ENCODE results near the gene DDX41. TPM values are rescaled to one million over a fixed set of nuclear protein-coding genes. Genes with fewer than 3 reads are reported as not detected.
A peak's percentile ranks its signal among the peaks of the same experiment; 100 is the strongest.

The DDX41 gene
- polyA plus RNA-seq, 1 donor from 2014 or later = 74.2 TPM

DNA sequence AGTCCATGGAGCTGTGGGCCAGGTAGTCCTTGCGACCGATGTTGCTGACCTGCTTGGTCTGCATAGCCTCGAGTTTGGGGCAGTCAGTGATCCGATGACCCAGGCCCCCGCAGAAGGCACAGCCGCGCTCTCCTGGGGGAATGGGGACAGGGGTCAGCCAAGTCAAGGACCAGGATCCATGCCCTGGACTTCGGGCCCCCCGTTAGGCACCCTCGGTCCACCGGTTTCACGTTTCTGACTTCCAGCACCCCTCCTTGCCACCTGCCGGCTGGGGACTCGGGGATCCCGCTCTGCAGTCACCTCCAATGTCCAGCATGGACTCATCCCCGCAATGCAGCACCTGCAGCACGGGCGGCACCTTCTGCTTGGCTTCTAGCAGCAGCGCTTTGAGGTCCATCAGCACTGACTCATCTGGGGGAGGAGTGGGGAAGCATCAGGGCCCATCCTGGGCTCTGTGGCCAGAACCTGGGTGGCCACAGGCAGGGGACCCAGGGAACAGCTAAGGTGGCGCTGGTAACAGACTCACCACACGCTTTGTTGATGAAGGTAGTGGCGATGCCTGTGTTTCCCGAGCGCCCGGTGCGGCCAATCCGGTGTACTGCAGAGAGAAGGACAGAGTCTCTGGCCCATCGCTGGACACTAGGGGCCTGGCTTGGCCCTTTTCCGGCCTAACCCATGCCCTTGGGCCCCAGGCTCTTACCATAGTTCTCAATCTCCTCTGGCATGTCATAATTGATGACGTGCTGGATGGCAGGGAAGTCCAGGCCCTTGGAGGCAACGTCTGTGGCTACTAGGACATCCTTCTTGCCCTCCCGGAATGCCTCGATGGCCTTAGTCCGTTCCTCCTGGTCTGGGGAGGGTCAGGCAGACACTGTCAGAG lies 4.7 kb downstream of the DDX41 start:
- peaks cover 6% of the 10 kb centered on the region for H3K36me3 Mint-ChIP-seq
- peaks cover 31 to 46% (median 38%) of the 10 kb centered on the region in 3 donors for H3K4me1 Mint-ChIP-seq
- no peaks in the 10 kb centered on the region for H3K9me3 Mint-ChIP-seq
- H3K27ac Mint-ChIP-seq = peak overlapping the region; percentile 92 to 99 (median 98)
- H3K27me3 Mint-ChIP-seq = no peaks in the 10 kb centered on the region
- peak overlapping the region in 2 of 4 donors; percentile 37 to 92 for H3K4me3 Mint-ChIP-seq

DNA sequence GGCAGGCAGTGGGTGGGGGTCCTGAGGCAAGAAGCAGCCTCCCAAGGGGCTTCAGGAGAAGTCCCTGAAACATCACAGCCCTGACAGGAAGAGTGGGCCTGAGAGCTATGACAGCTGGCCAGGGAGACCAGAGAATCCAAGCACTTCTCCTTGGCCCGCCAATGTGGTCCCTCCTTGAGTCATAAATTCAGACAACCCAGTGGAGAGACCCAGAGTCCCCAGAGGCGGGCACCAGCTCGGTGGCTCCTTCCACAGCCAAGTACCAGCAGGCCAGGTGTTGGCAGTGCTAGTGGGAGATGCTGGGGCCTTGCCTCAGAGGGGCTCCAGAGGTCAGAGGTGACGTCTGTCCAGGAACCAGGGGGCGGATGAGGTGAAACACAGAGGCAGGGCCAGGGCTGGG lies 5.6 kb downstream of the DDX41 start:
- Mint-ChIP-seq H3K4me1 (peaks cover 30 to 42% (median 35%) of the 10 kb centered on the region in 3 donors), H3K36me3 (peaks cover 4% of the 10 kb centered on the region), H3K27me3 (no peaks in the 10 kb centered on the region), H3K4me3 (peak overlapping the region in 3 of 4 donors; percentile 92 to 100 (median 94)), H3K27ac (peak overlapping the region; percentile 92 to 99 (median 98)), H3K9me3 (no peaks in the 10 kb centered on the region)

DNA sequence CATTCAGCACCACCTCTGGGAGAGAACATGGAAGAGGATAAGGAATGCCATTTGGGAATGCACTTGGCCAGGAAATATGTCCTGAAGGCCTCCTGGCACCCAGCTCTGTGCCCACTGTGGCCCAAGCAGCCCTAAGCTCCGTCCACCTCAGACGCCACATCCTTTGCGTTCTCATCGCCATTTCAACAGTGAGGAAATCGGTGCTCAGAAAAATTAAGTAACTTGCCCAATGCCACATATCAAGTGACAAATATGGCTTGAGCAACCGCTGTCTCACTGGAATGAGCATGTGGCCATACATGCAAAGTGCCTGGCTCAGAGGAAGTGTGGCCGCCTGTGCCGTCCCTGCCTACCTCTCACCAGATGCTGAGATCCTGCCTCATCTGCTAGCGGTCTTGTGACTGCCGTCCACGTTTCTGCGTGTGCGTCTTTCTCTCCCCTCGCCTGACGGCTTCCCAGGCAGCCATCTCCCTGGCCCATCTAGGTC lies 6.2 kb downstream of the DDX41 start:
- Mint-ChIP-seq H3K27me3 (no peaks in the 10 kb centered on the region), H3K36me3 (peaks cover 4% of the 10 kb centered on the region), H3K4me3 (peak overlapping the region; percentile 92 to 100 (median 96)), H3K27ac (peak overlapping the region; percentile 92 to 99 (median 98)), H3K4me1 (peaks cover 30 to 38% (median 30%) of the 10 kb centered on the region in 3 donors), H3K9me3 (no peaks in the 10 kb centered on the region)

DNA sequence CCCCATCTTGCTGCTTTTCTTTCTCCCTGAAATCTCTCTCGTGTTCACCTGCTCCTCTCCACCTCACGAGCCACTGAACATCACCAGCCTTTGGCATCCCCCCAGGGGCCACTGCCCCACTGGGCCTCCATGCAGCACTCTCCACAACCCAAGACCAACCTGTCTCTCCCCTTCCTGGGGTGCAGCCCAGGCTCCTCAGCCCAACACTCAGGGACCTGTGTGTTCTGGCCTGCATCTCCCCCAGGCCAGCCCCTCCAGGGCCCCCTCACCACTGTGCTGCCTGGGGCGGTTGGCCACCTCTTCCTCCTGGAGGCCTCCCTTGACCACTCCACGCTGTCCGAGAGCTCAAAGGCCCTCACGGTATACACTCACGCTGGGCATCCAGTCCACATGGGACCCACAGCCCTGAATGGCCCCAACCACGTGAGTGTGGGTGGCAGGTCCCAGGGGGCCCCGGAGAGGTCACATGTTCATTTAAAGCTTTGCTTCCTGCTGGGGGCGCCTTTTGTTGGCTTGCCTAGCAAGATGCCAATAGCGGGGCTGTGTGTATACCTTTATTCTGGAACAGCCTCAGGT lies 6.7 kb downstream of the DDX41 start:
- peaks cover 28 to 38% (median 30%) of the 10 kb centered on the region in 3 donors for H3K4me1 Mint-ChIP-seq
- no peaks in the 10 kb centered on the region for H3K27me3 Mint-ChIP-seq
- peaks cover 5% of the 10 kb centered on the region for H3K36me3 Mint-ChIP-seq
- peak overlapping the region; percentile 92 to 99 (median 98) for H3K27ac Mint-ChIP-seq
- peak overlapping the region; percentile 92 to 100 (median 96) for H3K4me3 Mint-ChIP-seq
- H3K9me3 Mint-ChIP-seq = no peaks in the 10 kb centered on the region

DNA sequence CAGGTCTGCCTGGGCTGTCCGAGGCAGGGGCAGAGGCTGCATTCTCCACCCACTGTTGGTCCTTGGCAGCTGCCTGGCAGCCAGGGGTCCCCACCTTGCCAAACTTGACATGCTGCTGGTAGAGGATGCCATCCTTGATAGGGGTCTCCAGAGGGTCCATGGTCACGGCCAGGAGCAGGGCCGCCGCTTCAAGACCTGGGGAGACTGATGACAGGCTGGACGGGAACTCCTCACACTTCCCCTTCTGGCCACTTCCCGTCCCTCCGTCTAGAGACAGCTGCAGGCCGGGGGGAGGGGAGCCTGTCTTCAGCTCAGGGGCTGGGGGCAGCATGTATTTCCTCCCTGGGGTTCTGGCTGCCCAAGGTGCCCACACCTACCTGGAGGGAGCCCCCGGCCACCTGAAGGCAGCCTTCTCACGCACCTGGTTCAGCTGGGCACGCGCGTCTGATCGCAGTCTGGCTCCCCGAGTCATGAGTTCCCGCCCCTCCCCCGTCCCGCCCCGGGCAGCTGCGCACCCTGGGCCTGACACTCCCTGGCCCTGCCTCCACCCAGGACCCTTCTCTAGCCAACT lies 7.3 kb downstream of the DDX41 start, which contains the start of gene DOK3:
DOK3 (minus strand) TSS at position 446 of the 571 bp plus-strand sequence; CDS start at position 160, 286 bp downstream.
- Mint-ChIP-seq H3K27ac (peak within 1 kb of the TSS; percentile 92 to 99 (median 98)), H3K27me3 (no peaks in the 10 kb centered on the region), H3K4me3 (peak within 1 kb of the TSS; percentile 92 to 100 (median 96)), H3K9me3 (no peaks in the 10 kb centered on the region), H3K4me1 (peaks cover 28 to 38% (median 30%) of the 10 kb centered on the region in 3 donors), H3K36me3 (peaks cover 5% of the 10 kb centered on the region)

DNA sequence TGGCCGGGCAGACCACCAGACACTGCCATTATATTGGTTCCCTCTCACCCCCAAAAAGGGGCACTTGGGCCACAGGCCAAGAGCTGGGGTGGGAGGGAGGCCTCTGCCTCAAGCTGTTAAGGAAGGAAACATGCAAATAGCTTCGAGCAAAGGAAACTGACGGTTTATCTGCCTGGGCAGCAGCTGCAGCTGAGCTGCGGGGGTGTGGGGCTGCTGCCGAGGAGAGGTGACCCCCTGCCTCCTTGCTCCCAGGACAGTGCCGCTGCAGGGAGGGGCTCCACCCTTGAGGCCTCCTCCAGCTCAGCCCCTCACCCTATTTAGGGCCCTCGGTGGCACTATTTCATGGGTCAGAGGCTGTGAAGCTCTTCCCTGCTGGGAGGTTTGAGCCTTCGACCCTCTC lies 7.9 kb downstream of the DDX41 start:
- Mint-ChIP-seq H3K4me1 (peaks cover 28 to 38% (median 30%) of the 10 kb centered on the region in 3 donors), H3K27me3 (no peaks in the 10 kb centered on the region), H3K36me3 (peaks cover 5% of the 10 kb centered on the region), H3K9me3 (no peaks in the 10 kb centered on the region), H3K27ac (peak overlapping the region; percentile 92 to 99 (median 98)), H3K4me3 (peak overlapping the region; percentile 92 to 100 (median 96))

DNA sequence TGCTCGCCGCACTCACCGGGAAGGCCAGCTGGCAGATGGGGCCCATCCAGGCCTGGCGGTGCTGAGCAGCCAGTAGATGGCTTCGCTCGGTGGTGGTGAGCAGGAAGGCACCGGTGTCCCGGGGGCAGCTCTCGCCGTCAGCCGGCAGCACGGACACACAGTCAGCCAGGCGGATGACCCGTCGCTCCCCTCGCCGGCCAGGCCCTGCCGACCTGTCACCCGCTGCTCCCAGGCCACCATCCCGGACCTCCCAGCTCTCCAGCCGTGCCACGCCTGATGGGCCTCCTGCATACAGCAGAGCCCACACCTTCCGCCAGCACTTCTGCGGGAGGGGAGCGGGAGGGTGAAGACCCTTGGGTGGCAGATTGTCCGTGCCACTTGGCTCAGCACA lies 8.5 kb downstream of the DDX41 start:
- peak overlapping the region; percentile 74 to 98 (median 94) for H3K27ac Mint-ChIP-seq
- H3K36me3 Mint-ChIP-seq = peaks cover 5% of the 10 kb centered on the region
- peak overlapping the region; percentile 92 to 100 (median 96) for H3K4me3 Mint-ChIP-seq
- H3K9me3 Mint-ChIP-seq = no peaks in the 10 kb centered on the region
- H3K27me3 Mint-ChIP-seq = no peaks in the 10 kb centered on the region
- H3K4me1 Mint-ChIP-seq = peaks cover 29 to 40% (median 30%) of the 10 kb centered on the region in 3 donors

DNA sequence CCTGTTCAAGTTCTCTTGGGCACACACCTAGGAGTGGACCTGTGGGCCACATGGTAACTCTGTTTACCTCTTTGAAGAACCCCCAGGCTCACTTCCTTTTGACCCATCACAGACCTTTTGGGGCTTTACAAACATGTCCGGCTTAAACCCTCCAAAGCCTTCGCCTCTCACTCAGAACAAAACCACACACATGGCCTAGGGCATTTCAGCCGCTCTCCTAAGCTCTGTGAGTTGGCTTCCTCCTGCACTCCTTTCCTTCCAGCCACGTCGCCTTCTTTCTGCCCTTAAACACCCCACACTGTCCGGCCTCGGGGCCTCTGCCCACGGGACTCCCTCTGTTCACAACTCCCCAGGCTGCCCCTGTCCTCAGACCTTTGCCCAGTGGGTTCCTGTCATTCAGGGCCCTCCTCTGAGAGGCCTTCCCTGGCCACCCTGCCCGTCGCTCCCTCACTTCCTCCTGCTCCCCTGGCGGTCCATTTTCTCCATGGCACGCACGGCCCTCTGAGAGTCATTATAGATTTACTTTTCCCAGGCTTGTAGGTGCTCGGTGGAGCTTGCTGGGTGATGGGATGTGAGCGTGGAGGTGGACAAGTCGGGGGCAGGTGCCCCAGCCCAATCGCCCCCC lies 9.1 kb downstream of the DDX41 start:
- no peaks in the 10 kb centered on the region for H3K27me3 Mint-ChIP-seq
- peak overlapping the region; percentile 74 to 98 (median 94) for H3K27ac Mint-ChIP-seq
- H3K4me3 Mint-ChIP-seq = peak overlapping the region; percentile 92 to 100 (median 96)
- H3K4me1 Mint-ChIP-seq = peaks cover 30 to 44% (median 33%) of the 10 kb centered on the region in 3 donors
- no peaks in the 10 kb centered on the region for H3K9me3 Mint-ChIP-seq
- peaks cover 5% of the 10 kb centered on the region for H3K36me3 Mint-ChIP-seq

DNA sequence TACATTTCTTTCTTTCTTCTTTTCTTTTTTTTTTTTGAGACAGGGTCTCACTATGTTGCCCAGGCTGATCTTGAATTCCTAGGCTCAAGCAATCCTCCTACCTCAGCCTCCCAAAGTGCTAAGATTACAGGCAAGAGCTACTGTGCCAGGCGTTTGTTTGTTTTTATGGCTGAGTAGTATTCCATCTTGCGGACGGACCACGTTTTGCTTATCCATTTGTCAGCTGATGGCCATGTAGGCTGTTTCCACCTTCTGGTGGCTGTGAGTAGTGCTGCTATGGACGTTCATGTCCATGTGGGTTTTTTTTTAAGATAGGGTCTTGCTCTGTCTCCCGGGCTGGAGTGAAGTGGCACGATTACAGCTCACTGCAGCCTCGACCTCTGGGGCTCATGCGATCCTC lies 9.6 kb downstream of the DDX41 start:
- Mint-ChIP-seq H3K4me1 (peaks cover 33 to 50% (median 37%) of the 10 kb centered on the region in 3 donors), H3K36me3 (peaks cover 6% of the 10 kb centered on the region), H3K27me3 (no peaks in the 10 kb centered on the region), H3K9me3 (no peaks in the 10 kb centered on the region), H3K4me3 (peak overlapping the region; percentile 92 to 100 (median 96)), H3K27ac (peak overlapping the region in 2 of 3 donors; percentile 74 to 94)

DNA sequence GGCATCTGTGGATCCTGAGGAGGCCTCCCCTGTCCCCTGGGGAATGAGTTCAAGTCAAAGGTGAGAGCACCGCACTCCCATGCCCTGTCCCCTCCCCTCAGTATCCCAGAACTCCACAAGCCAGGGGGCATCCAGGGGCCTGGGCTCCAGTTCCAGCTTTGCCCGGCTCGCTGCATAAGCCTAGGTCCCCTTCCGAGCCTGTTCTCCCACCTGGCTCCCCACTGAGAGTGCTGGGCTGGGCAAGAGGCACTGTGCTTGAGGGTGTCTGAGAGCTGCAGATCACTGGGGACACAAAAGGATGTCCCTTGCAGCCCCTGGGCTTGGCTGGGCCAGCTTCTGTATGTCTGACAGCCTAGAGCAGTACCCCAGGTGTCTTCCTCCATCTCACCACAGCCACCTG lies 11.7 kb downstream of the DDX41 start:
- Mint-ChIP-seq H3K9me3 (no peaks in the 10 kb centered on the region), H3K36me3 (peaks cover 7% of the 10 kb centered on the region), H3K4me3 (no peak overlapping the region), H3K27ac (peak overlapping the region in 1 of 3 donors; percentile 25), H3K4me1 (peaks cover 31 to 51% (median 40%) of the 10 kb centered on the region in 3 donors), H3K27me3 (no peaks in the 10 kb centered on the region)

DNA sequence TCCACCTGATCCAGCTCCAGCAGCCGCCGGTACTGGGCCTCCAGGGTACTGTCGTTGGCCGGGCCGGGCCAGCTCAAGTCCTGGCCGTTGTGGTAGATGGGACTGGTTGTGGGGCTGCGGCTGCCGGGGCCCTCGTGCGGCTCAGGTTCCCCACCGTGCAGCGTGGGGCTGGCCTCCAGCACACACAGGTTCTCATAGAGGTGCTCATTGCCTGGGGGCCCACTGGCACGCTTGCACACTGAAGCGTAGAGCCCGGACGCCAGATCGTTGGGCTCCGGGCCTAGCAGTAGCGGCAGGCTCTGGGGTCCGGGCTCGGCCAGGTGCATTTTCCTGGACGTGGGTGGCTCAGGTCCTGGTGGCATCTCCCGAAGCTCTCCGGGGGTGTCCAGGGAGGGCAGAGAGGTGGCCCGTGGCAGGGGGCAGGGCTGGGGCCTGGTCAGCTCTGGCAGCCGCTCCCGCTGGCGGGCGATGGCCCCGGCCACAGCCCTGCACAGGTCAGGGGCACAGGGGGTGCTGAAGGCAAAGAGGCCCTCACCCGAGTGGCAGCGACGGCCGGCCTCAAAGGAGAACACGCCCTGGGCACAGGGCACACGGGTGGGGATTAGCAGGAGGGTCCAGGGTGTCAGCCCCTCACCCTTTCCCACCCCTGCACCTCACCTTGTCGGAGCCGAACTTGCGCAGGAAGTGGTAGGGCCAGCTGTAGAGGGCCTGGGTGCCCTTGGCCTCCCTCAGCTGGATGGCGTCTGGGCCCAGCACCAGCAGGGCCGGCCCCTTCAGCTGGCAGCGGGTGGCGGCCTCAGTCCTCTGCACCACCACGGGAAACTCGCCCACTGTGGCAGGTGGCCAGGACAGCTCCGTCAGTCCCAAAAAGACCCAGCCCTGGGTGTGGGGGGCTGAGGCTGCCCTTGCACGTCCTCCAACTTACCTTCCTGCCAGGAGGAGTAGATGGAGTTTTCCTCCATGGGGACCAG lies 12.4 kb downstream of the DDX41 start:
- Mint-ChIP-seq H3K4me3 (no peak overlapping the region), H3K4me1 (peaks cover 27 to 50% (median 43%) of the 10 kb centered on the region in 3 donors), H3K27ac (no peak overlapping the region), H3K27me3 (no peaks in the 10 kb centered on the region), H3K36me3 (peaks cover 8% of the 10 kb centered on the region), H3K9me3 (no peaks in the 10 kb centered on the region)

DNA sequence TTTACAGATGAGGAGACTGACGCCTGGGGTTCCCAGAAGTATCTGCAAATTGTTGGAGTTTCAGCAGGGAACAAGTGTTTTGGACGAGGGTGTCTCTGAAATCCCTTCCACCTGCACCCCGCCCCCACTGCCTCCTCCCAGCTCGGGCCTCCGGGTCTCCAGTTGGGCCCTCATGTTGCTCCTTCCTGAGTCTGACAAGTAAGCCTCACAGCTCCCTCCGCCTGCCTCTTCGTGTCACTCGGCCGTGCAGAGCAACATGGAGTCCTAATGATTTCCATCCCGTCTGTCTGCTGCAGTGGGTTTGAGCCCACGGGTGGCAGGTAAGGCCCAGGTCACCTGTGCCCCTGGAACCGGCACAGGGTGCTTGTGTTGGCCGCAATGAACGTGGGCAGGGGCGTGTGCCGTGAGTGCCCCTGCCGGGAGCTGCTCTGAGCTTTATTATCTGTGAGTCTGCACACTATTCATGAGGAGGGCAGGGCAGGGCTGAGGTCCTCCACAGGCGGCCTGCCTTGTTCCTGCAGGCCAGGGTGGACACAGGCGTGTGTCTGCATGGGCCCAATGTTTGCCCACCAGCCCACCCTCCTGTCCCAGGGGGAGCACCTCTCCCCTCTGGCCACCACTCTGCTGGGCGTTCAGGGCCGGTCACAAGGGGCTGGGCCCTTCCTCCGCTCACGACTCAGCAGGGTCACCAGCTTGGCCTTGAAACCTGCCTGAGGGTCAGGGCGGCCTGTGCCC lies 13.2 kb downstream of the DDX41 start:
- peaks cover 23 to 50% (median 44%) of the 10 kb centered on the region in 3 donors for H3K4me1 Mint-ChIP-seq

DNA sequence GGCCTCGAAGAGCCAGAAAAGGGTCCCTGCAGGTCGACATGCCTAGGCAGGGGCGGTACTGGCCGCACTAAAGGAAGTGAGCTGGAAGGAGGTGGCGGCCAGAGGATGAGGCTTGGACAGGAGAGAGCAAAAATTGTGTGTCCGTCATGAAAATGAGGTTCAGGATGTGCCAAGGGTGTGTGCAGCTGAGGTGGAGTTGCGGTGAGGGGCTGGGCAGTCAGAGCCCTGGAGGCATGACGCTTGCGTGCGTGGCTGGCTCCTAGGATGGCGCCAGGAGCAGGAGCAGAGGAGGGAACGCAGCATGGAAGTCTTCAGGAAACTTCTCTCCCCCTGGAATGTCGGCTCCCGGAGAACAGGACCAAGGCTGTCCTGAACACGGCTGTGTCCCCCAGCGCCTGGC lies 13.9 kb downstream of the DDX41 start:
- peak overlapping the region in 1 of 3 donors; percentile 0 for H3K27ac Mint-ChIP-seq
- no peaks in the 10 kb centered on the region for H3K9me3 Mint-ChIP-seq
- H3K4me1 Mint-ChIP-seq = peaks cover 20 to 52% (median 47%) of the 10 kb centered on the region in 3 donors
- peak overlapping the region in 2 of 4 donors; percentile 51 to 82 for H3K4me3 Mint-ChIP-seq
- H3K27me3 Mint-ChIP-seq = peaks cover 3% of the 10 kb centered on the region
- peaks cover 8% of the 10 kb centered on the region for H3K36me3 Mint-ChIP-seq

More for the DNA sequence above, 13.2 kb downstream of the DDX41 start:
- no peaks in the 10 kb centered on the region for H3K9me3 Mint-ChIP-seq
- H3K27ac Mint-ChIP-seq = no peak overlapping the region
- peaks cover 8% of the 10 kb centered on the region for H3K36me3 Mint-ChIP-seq
- H3K27me3 Mint-ChIP-seq = no peaks in the 10 kb centered on the region
- H3K4me3 Mint-ChIP-seq = peak overlapping the region in 1 of 4 donors; percentile 47
